PC-3 (cell line): ENCODE measurements around the gene SLC35E4. TPM values are rescaled to one million over a fixed set of nuclear protein-coding genes. Genes with fewer than 3 reads are reported as not detected.

ENCODE experiments used
- ATAC-seq: fragments of 200-7000 bp; cut with Tn5 transposase; 2 replicates; pipeline ENCODE4 v1.9.1; 2020; ENCODE audit warnings: mild to moderate bottlenecking, moderate library complexity
- BruUV-seq: library from RNA; stranded (reverse); fragments of 400-500 nt; replicated peaks from 2 replicates; lab custom pipeline; 2021; lab: Mats Ljungman, UMichigan
- CTCF ChIA-PET: fragments of 300-600 bp; sonication (Branson Sonifier 250); formaldehyde crosslinking; loops from one replicate; lab custom pipeline; 2022; ENCODE audit warnings: antibody characterized with exemption; lab: Charles Lee
- POLR2A ChIA-PET: fragments of 300-600 bp; sonication (Branson Sonifier 250); formaldehyde crosslinking; loops from one replicate; lab custom pipeline; 2022; ENCODE audit warnings: antibody characterized with exemption; ENCODE audit not compliant: unreplicated experiment; lab: Charles Lee
- DNase-seq: peaks from one replicate; pipeline ENCODE4 v3.0.0-alpha.2; 2015
- H2AFZ ChIP-seq: fragments of 300-600 bp; sonication (generic); 2 replicates; pipeline ENCODE4 v1.6.0; 2016; ENCODE audit warnings: antibody characterized with exemption, low read length
- H3F3A ChIP-seq: fragments of 300-600 bp; sonication (generic); one replicate; pipeline ENCODE4 v1.6.0; 2017; ENCODE audit warnings: antibody characterized with exemption, low read length, control low read depth, mild to moderate bottlenecking; ENCODE audit not compliant: unreplicated experiment
- H3K27ac ChIP-seq: fragments of 300-600 bp; sonication (generic); 2 replicates; pipeline ENCODE4 v1.5.1; 2016; ENCODE audit warnings: mild to moderate bottlenecking, low read length
- H3K27me3 ChIP-seq: fragments of 300-600 bp; sonication (generic); 2 replicates; pipeline ENCODE4 v1.6.1; 2016; ENCODE audit warnings: low read length, mixed read lengths
- H3K36me3 ChIP-seq: fragments of 300-600 bp; sonication (generic); 2 replicates; pipeline ENCODE4 v1.6.1; 2016; ENCODE audit warnings: low read depth, mixed run types, low read length, mixed read lengths
- H3K4me1 ChIP-seq: fragments of 300-600 bp; sonication (generic); 2 replicates; pipeline ENCODE4 v1.5.1; 2016; ENCODE audit warnings: low read length; ENCODE audit not compliant: insufficient read depth
- H3K4me2 ChIP-seq: fragments of 300-600 bp; sonication (generic); 2 replicates; pipeline ENCODE4 v1.6.0; 2016; ENCODE audit warnings: low read length
- H3K4me3 ChIP-seq: fragments of 300-600 bp; sonication (generic); 2 replicates; pipeline ENCODE4 v1.5.1; 2016; ENCODE audit warnings: mild to moderate bottlenecking, low read length, mixed read lengths
- H3K79me2 ChIP-seq: fragments of 300-600 bp; sonication (generic); 2 replicates; pipeline ENCODE4 v1.6.1; 2017; ENCODE audit warnings: low read length, mixed read lengths
- H3K9ac ChIP-seq: fragments of 300-600 bp; sonication (generic); 2 replicates; pipeline ENCODE4 v1.6.0; 2016; ENCODE audit warnings: mild to moderate bottlenecking, low read length
- H3K9me2 ChIP-seq: fragments of 300-600 bp; sonication (generic); replicated peaks from 2 replicates; pipeline ENCODE4 v1.6.1; 2016; ENCODE audit warnings: mixed run types, low read length, mixed read lengths
- H3K9me3 ChIP-seq: fragments of 300-600 bp; sonication (generic); 2 replicates; pipeline ENCODE4 v1.6.1; 2016; ENCODE audit warnings: low read length, mixed read lengths
- H4K20me1 ChIP-seq: fragments of 300-600 bp; sonication (generic); 2 replicates; pipeline ENCODE4 v1.6.1; 2016; ENCODE audit warnings: low read length, mixed read lengths
- CTCF ChIP-seq: fragments of 300-600 bp; sonication (generic); conservative IDR thresholded peaks from 2 replicates; pipeline ENCODE4 v1.5.1; 2017; ENCODE audit warnings: antibody characterized with exemption, low read depth, mild to moderate bottlenecking, low read length
- EZH2 ChIP-seq: fragments of 300-600 bp; sonication (generic); IDR thresholded peaks from one replicate; pipeline ENCODE4 v1.6.1; 2017; ENCODE audit warnings: antibody characterized with exemption, mild to moderate bottlenecking, low read length; ENCODE audit not compliant: unreplicated experiment
- EZH2phosphoT487 ChIP-seq: fragments of 300-600 bp; sonication (generic); IDR thresholded peaks from 2 replicates; pipeline ENCODE4 v1.6.1; 2018; ENCODE audit warnings: mild to moderate bottlenecking, antibody characterized with exemption, low read length, borderline replicate concordance
- intact Hi-C: fragments of 100-400 bp; cut with micrococcal nuclease; formaldehyde crosslinking; loops from 2 replicates; pipeline ENCODE4 v1.9.0; 2023
- total RNA-seq: library from RNA; depleted of rRNA; stranded (reverse); fragments of >200 nt; gene quantifications from 2 replicates; pipeline ENCODE4 v1.2.3, GENCODE V29; 2014

Gene SLC35E4
- total RNA-seq, 1 experiment from 2014 or later, result 16.8 TPM

- DNase-seq (peak; percentile 85), ATAC-seq (peak; percentile 92)
- H3K9me2 ChIP-seq, result no peaks in the 10 kb centered on the region
- ChIA-PET POLR2A (no interaction called here), CTCF (no interaction called here)
- H3K27ac ChIP-seq, result no peak within 1 kb of the TSS; the same call in 1 of the 2 replicates
- H3K27me3 ChIP-seq, result no peaks in the 10 kb centered on the region
- H3K4me2 ChIP-seq, result peak within 1 kb of the TSS; percentile 98
- intact Hi-C loops, result loop anchor here (10.0 kb wide), 1 partner anchor 87 kb away; no protein-coding TSS in a partner anchor
- H3K79me2 ChIP-seq, result no peaks in the 10 kb centered on the region
- peak within 1 kb of the TSS; percentile 98 for H2AFZ ChIP-seq
- H3K4me3 ChIP-seq, result peak within 1 kb of the TSS; percentile 82
- no peaks in the 10 kb centered on the region for H3F3A ChIP-seq
- no peaks in the 10 kb centered on the region for H3K36me3 ChIP-seq
- peaks cover 13% of the 10 kb centered on the region; the same call in 1 of the 2 replicates for H3K4me1 ChIP-seq
- TSS peak; percentile 95 for BruUV-seq
- TF ChIP-seq EZH2phosphoT487 (no peak), CTCF (0 out of 2 replicates have a peak, but pooled peaks have one; percentile 7)
- H3K9me3 ChIP-seq, result no peaks in the 10 kb centered on the region
- no peaks in the 10 kb centered on the region for H4K20me1 ChIP-seq
- H3K9ac ChIP-seq, result peak within 1 kb of the TSS; percentile 76
Measured at GRCh38 chr22:30667494-30668385, 32.2 kb downstream of the SLC35E4 start, which contains the start of gene DUSP18. DUSP18 (minus strand) TSS chr22:30667875; CDS start chr22:30664003, 3,872 bp downstream.

GRCh38 chr22:30668386-30668710 lies 32.8 kb downstream of the SLC35E4 start:
- no peaks in the 10 kb centered on the region for H4K20me1 ChIP-seq
- no peak for ATAC-seq
- no peaks in the 10 kb centered on the region for H3F3A ChIP-seq
- CTCF ChIA-PET, result no interaction called here
- intact Hi-C loops, result loop anchor here (10.0 kb wide), 1 partner anchor 86 kb away; no protein-coding TSS in a partner anchor
- DNase-seq, result no peak
- no peaks in the 10 kb centered on the region for H3K9me3 ChIP-seq
- no peak overlapping the region for H3K27ac ChIP-seq
- H3K79me2 ChIP-seq, result no peaks in the 10 kb centered on the region
- H3K9ac ChIP-seq, result peak overlapping the region; percentile 76
- H3K36me3 ChIP-seq, result no peaks in the 10 kb centered on the region
- peak overlapping the region; percentile 82 for H3K4me3 ChIP-seq
- H3K4me2 ChIP-seq, result peak overlapping the region; percentile 98
- H3K9me2 ChIP-seq, result no peaks in the 10 kb centered on the region
- POLR2A ChIA-PET, result no interaction called here
- BruUV-seq, result no TSS peak
- H2AFZ ChIP-seq, result peak overlapping the region; percentile 98
- TF ChIP-seq EZH2phosphoT487, result no peak
- TF ChIP-seq CTCF, result no peak
- no peak for TF ChIP-seq EZH2
- H3K4me1 ChIP-seq, result peaks cover 13% of the 10 kb centered on the region; the same call in 1 of the 2 replicates
- no peaks in the 10 kb centered on the region for H3K27me3 ChIP-seq
